NCI-H2107 treated with DMSO at 0.1 percent for 48 hours (cell line): ENCODE data around the gene CADM1.
A peak's percentile ranks its signal among the peaks of the same experiment; 100 is the strongest.

Source experiments
- DNase-seq: peaks from one replicate; lab custom pipeline; 2025; ENCODE audit not compliant: unreplicated experiment; lab: John Stamatoyannopoulos, UW

The CADM1 gene

GRCh38 chr11:115504276-115505158, at the start of gene CADM1:
TSS of gene CADM1 (minus strand) at chr11:115504415.
- peak; percentile 82 for DNase-seq

- no peak for DNase-seq
Measured at GRCh38 chr11:115552773-115553438, 48.7 kb upstream of the CADM1 start.

- no peak for DNase-seq
Measured at GRCh38 chr11:115552151-115552772, 48.0 kb upstream of the CADM1 start.

- no peak for DNase-seq
Measured at GRCh38 chr11:115550291-115551059, 46.3 kb upstream of the CADM1 start.

GRCh38 chr11:115548878-115549528, 44.8 kb upstream of the CADM1 start:
- DNase-seq: no peak

- no peak for DNase-seq
Measured at GRCh38 chr11:115545581-115546210, 41.5 kb upstream of the CADM1 start.

- no peak for DNase-seq
Measured at GRCh38 chr11:115544422-115544948, 40.3 kb upstream of the CADM1 start.

- DNase-seq: no peak
Measured at GRCh38 chr11:115541518-115541917, 37.3 kb upstream of the CADM1 start.

- DNase-seq: no peak
Measured at GRCh38 chr11:115539844-115540243, 35.6 kb upstream of the CADM1 start.

GRCh38 chr11:115535781-115536180, 31.6 kb upstream of the CADM1 start:
- DNase-seq: no peak

- no peak for DNase-seq
Measured at GRCh38 chr11:115530752-115531151, 26.5 kb upstream of the CADM1 start.

- no peak for DNase-seq
Measured at GRCh38 chr11:115528225-115528624, 24.0 kb upstream of the CADM1 start.

- no peak for DNase-seq
Measured at GRCh38 chr11:115527534-115528125, 23.4 kb upstream of the CADM1 start.

GRCh38 chr11:115525531-115526006, 21.4 kb upstream of the CADM1 start:
- DNase-seq: no peak

- no peak for DNase-seq
Measured at GRCh38 chr11:115524572-115524971, 20.4 kb upstream of the CADM1 start.

GRCh38 chr11:115523727-115524399, 19.6 kb upstream of the CADM1 start:
- DNase-seq: no peak

- no peak for DNase-seq
Measured at GRCh38 chr11:115522302-115522701, 18.1 kb upstream of the CADM1 start.

- DNase-seq: no peak
Measured at GRCh38 chr11:115521825-115522224, 17.6 kb upstream of the CADM1 start.
